SK-N-SH (cell line): Measurements from ENCODE around the gene LRMDA. TPM values are rescaled to one million over a fixed set of nuclear protein-coding genes. Genes with fewer than 3 reads are reported as not detected.

Source experiments
- CTCF ChIA-PET: fragments of 300-600, 350-600 bp; formaldehyde crosslinking; extraction: SDS; loops from one replicate; lab custom pipeline; 2021; lab: Yijun Ruan, JAX
- POLR2A ChIA-PET: fragments of 350-600 bp; sonication (Branson Sonifier 250); formaldehyde crosslinking; extraction: SDS; loops from one replicate; lab custom pipeline; 2020; ENCODE audit warnings: antibody characterized with exemption, inconsistent platforms; lab: Yijun Ruan, JAX
- DNase-seq: peaks from one replicate; pipeline ENCODE4 v3.0.0; 2012
- H2AFZ ChIP-seq: fragments of 200-600 bp; sonication (generic); 2 replicates; pipeline ENCODE4 v1.8.1; 2016; ENCODE audit warnings: antibody characterized with exemption, mild to moderate bottlenecking, low read depth
- H3F3A ChIP-seq: fragments of 200-600 bp; sonication (generic); replicated peaks from 2 replicates; pipeline ENCODE3; 2016; ENCODE audit warnings: antibody characterized with exemption, mild to moderate bottlenecking; ENCODE audit not compliant: insufficient read depth
- H3K27ac ChIP-seq, 2 experiments: fragments of 200-500 bp in 1 of 2; fragments of 200-600 bp in 1 of 2; sonication (Bioruptor generic) in 1 of 2; sonication (generic), shearing (Covaris generic) in 1 of 2; 2 replicates each; pipeline versions ENCODE4 v1.5.1 to v1.6.1; 2014 to 2016; ENCODE audit warnings: low read depth in 2 of 2, inconsistent platforms in 1 of 2, low read length in 1 of 2, mild to moderate bottlenecking in 1 of 2, mixed read lengths in 1 of 2
- H3K27me3 ChIP-seq: fragments of 200-600 bp; sonication (generic), shearing (Covaris generic); 2 replicates; pipeline ENCODE4 v1.6.1; 2016; ENCODE audit warnings: mixed run types; ENCODE audit not compliant: insufficient read depth
- H3K36me3 ChIP-seq, 2 experiments: fragments of 200-500 bp in 1 of 2; fragments of 200-600 bp in 1 of 2; sonication (Bioruptor generic) in 1 of 2; sonication (generic) in 1 of 2; replicated peaks in 1 of 2; 2 replicates each; pipeline versions ENCODE3 to v1.5.1; 2014 to 2016; ENCODE audit warnings: low read length in 1 of 2, mild to moderate bottlenecking in 1 of 2; ENCODE audit not compliant: insufficient read depth in 2 of 2, control insufficient read depth in 1 of 2
- H3K4me1 ChIP-seq, 2 experiments: fragments of 200-500 bp in 1 of 2; fragments of 200-600 bp in 1 of 2; sonication (Bioruptor generic) in 1 of 2; sonication (generic), shearing (Covaris generic) in 1 of 2; 2 replicates each; pipeline versions ENCODE4 v1.5.1 to v1.6.1; 2014 to 2016; ENCODE audit warnings: low read depth in 1 of 2, low read length in 1 of 2, mixed run types in 1 of 2; ENCODE audit not compliant: insufficient read depth in 2 of 2, control insufficient read depth in 1 of 2
- H3K4me2 ChIP-seq: fragments of 200-600 bp; sonication (generic), shearing (Covaris generic); 2 replicates; pipeline ENCODE4 v1.6.1; 2017; ENCODE audit warnings: mixed run types
- H3K4me3 ChIP-seq, 2 experiments: fragments of 200-500 bp in 1 of 2; fragments of 200-600 bp in 1 of 2; sonication (Bioruptor generic) in 1 of 2; sonication (generic), shearing (Covaris generic) in 1 of 2; 2 replicates each; pipeline versions ENCODE4 v1.5.1 to v1.8.1; 2014 to 2016; ENCODE audit warnings: low read depth in 2 of 2, inconsistent platforms in 1 of 2, low read length in 1 of 2, mild to moderate bottlenecking in 1 of 2, mixed read lengths in 1 of 2, moderate library complexity in 1 of 2
- H3K79me2 ChIP-seq: fragments of 200-600 bp; sonication (generic); 2 replicates; pipeline ENCODE4 v1.8.1; 2017; ENCODE audit warnings: mild to moderate bottlenecking; ENCODE audit not compliant: insufficient read depth
- H3K9ac ChIP-seq: fragments of 200-600 bp; sonication (generic); 2 replicates; pipeline ENCODE4 v1.6.1; 2017; ENCODE audit warnings: mixed run types
- H3K9me2 ChIP-seq: fragments of 200-600 bp; sonication (generic); 2 replicates; pipeline ENCODE4 v1.6.1; 2017; ENCODE audit warnings: mixed run types
- H3K9me3 ChIP-seq: fragments of 200-600 bp; sonication (generic); 2 replicates; pipeline ENCODE4 v1.6.1; 2017; ENCODE audit warnings: mixed run types, mild to moderate bottlenecking, moderate library complexity
- H4K20me1 ChIP-seq: fragments of 200-600 bp; sonication (generic); 2 replicates; pipeline ENCODE4 v1.6.1; 2017; ENCODE audit warnings: mild to moderate bottlenecking, mixed run types; ENCODE audit not compliant: insufficient read depth
- ELF1 ChIP-seq: IDR thresholded peaks from 2 replicates; pipeline ENCODE4 v1.4.0; 2012
- EP300 ChIP-seq, 2 experiments: IDR thresholded peaks; 2 replicates each; pipeline versions ENCODE4 v1.4.0 to v1.6.1; 2012; ENCODE audit warnings: borderline replicate concordance in 1 of 2, low read depth in 1 of 2, low read length in 1 of 2
- FOSL2 ChIP-seq: IDR thresholded peaks from 2 replicates; pipeline ENCODE4 v1.4.0; 2012; ENCODE audit warnings: low read depth, mild to moderate bottlenecking, moderate library complexity, borderline replicate concordance
- FOXJ3 ChIP-seq: sonication (generic); formaldehyde crosslinking; IDR thresholded peaks from 2 replicates; pipeline ENCODE4 v1.5.1; 2020; ENCODE audit warnings: mild to moderate bottlenecking, missing genetic modification reagents
- GABPA ChIP-seq: IDR thresholded peaks from 2 replicates; pipeline ENCODE4 v1.4.0; 2012; ENCODE audit warnings: low read depth, mild to moderate bottlenecking
- IRF3 ChIP-seq: fragments of 150-350 bp; IDR thresholded peaks from 2 replicates; pipeline ENCODE4 v1.6.1; 2016; ENCODE audit warnings: mild to moderate bottlenecking, low read depth, low read length
- MXI1 ChIP-seq: IDR thresholded peaks from 2 replicates; pipeline ENCODE4 v1.6.1; 2012; ENCODE audit warnings: mild to moderate bottlenecking, low read depth, low read length, improper control_type of control experiment
- RCOR1 ChIP-seq: fragments of 150-350 bp; IDR thresholded peaks from 2 replicates; pipeline ENCODE4 v1.6.1; 2017; ENCODE audit warnings: antibody characterized with exemption, low read length
- REST ChIP-seq: IDR thresholded peaks from 2 replicates; pipeline ENCODE4 v1.6.1; 2012; ENCODE audit warnings: mild to moderate bottlenecking, low read depth, low read length, moderate library complexity
- SIN3A ChIP-seq: IDR thresholded peaks from 2 replicates; pipeline ENCODE4 v1.6.1; 2012; ENCODE audit warnings: low read depth, mild to moderate bottlenecking, low read length, moderate library complexity, borderline replicate concordance
- SMC3 ChIP-seq: IDR thresholded peaks from 2 replicates; pipeline ENCODE4 v1.6.1; 2012; ENCODE audit warnings: low read depth, low read length, improper control_type of control experiment
- WGBS: methylation state at CpG from one replicate; pipeline ENCODE4 v1.1.6; 2017; ENCODE audit warnings: low lambda C conversion rate; 5-methylcytosine and 5-hydroxymethylcytosine counted together
- polyA plus RNA-seq, 3 experiments: library from polyadenylated mRNA; depleted of rRNA; stranded (reverse); fragments of >200 nt; gene quantifications; 2 replicates each; pipeline ENCODE4 v1.2.3, GENCODE V29; 2012

Gene LRMDA
- polyA plus RNA-seq, 1 of the 3 experiments (the other 2 are of a cell fraction): 0.95 TPM

GRCh38 chr10:76086170-76086760, 654.8 kb downstream of the LRMDA start:
- Histone ChIP-seq H3K9me3 (no peaks in the 10 kb centered on the region), H3K79me2 (no peaks in the 10 kb centered on the region), H3K4me3 (no peak overlapping the region), H3K27me3 (no peaks in the 10 kb centered on the region), H3K27ac (peak overlapping the region; percentile 28 to 72; a peak in 3 of 4 replicates)
- no peak for DNase-seq
- TF ChIP-seq SIN3A (no peak), REST (no peak), ELF1 (no peak), RCOR1 (no peak), IRF3 (no peak), MXI1 (no peak), SMC3 (no peak), FOSL2 (no peak), EP300 (IDR thresholded peaks at IDR 0.05; ENCODE audit: borderline replicate concordance in 1 of 2, low read depth in 1 of 2, low read length in 1 of 2) (no peak), FOXJ3 (CRISPR knock-in tag) (no peak), GABPA (no peak)
- TF ChIP-seq, all 33 proteins: peak for 0
- ChIA-PET POLR2A (no interaction called here), CTCF (no interaction called here)
- Histone ChIP-seq H2AFZ (no peak overlapping the region), H3K4me2 (peak overlapping the region; percentile 26; the same call in 1 of the 2 replicates), H3K9me2 (no peaks in the 10 kb centered on the region), H3K9ac (no peak overlapping the region), H4K20me1 (no peaks in the 10 kb centered on the region), H3F3A (no peaks in the 10 kb centered on the region), H3K36me3 (no peaks in the 10 kb centered on the region), H3K4me1 (no peaks in the 10 kb centered on the region; a peak in 1 of 4 replicates)
- WGBS: 73% methylated on average over 6 of the region's 6 CpGs
